SU-DHL-6 (cell line): ENCODE measurements around the gene NUBP2.

Experiments
- CTCF ChIP-seq: fragments of 200-600 bp; sonication (generic); IDR thresholded peaks from one replicate; pipeline ENCODE4 v1.5.1; 2017; ENCODE audit warnings: antibody characterized with exemption, mild to moderate bottlenecking, low read length, moderate library complexity; ENCODE audit not compliant: insufficient read depth, poor library complexity, severe bottlenecking
- EZH2phosphoT487 ChIP-seq: fragments of 200-600 bp; sonication (generic), shearing (Covaris generic); conservative IDR thresholded peaks from 2 replicates; pipeline ENCODE4 v1.6.1; 2018; ENCODE audit warnings: mild to moderate bottlenecking, antibody characterized with exemption, low read length, moderate library complexity, mixed read lengths

- TF ChIP-seq CTCF (no peak), EZH2phosphoT487 (no peak)
These were observed 37.4 kb upstream of the NUBP2 start for GRCh38 chr16:1745181-1745899.
